Smooth muscle cell (in vitro differentiated cells): ENCODE results near the gene PLOD1. TPM values are rescaled to one million over a fixed set of nuclear protein-coding genes. Genes with fewer than 3 reads are reported as not detected.

Experiments used
- DNase-seq: peaks from one replicate; lab custom pipeline; 2025; ENCODE audit not compliant: unreplicated experiment; lab: John Stamatoyannopoulos, UW
- H2AFZ ChIP-seq: fragments of 200-600 bp; sonication (generic); 2 replicates; pipeline ENCODE4 v1.6.0; 2016; ENCODE audit warnings: antibody characterized with exemption, low read depth, mild to moderate bottlenecking
- H3F3A ChIP-seq: fragments of 200-600 bp; sonication (generic); 2 replicates; pipeline ENCODE4 v1.6.0; 2017; ENCODE audit warnings: antibody characterized with exemption, low read depth
- H3K27ac ChIP-seq: fragments of 200-600 bp; sonication (generic); 2 replicates; pipeline ENCODE4 v1.5.1; 2016; ENCODE audit warnings: low read depth, mild to moderate bottlenecking
- H3K27me3 ChIP-seq: fragments of 200-600 bp; sonication (generic); 2 replicates; pipeline ENCODE4 v1.6.1; 2016; ENCODE audit warnings: low read depth, mild to moderate bottlenecking
- H3K36me3 ChIP-seq: fragments of 200-600 bp; sonication (generic); 2 replicates; pipeline ENCODE4 v1.5.1; 2016; ENCODE audit warnings: low read depth
- H3K4me1 ChIP-seq: fragments of 200-600 bp; sonication (generic); 2 replicates; pipeline ENCODE4 v1.5.1; 2016; ENCODE audit warnings: low read depth
- H3K4me2 ChIP-seq: fragments of 200-600 bp; sonication (generic); 2 replicates; pipeline ENCODE4 v1.6.0; 2016; ENCODE audit warnings: mild to moderate bottlenecking
- H3K4me3 ChIP-seq: fragments of 200-600 bp; sonication (generic); 2 replicates; pipeline ENCODE4 v1.5.1; 2016; ENCODE audit warnings: mild to moderate bottlenecking
- H3K79me2 ChIP-seq: fragments of 200-600 bp; sonication (generic); 2 replicates; pipeline ENCODE4 v1.6.0; 2016; ENCODE audit warnings: low read depth, mild to moderate bottlenecking
- H3K9ac ChIP-seq: fragments of 200-600 bp; sonication (generic); 2 replicates; pipeline ENCODE4 v1.6.0; 2016; ENCODE audit warnings: low read depth
- H3K9me3 ChIP-seq: fragments of 200-600 bp; sonication (generic); replicated peaks from 2 replicates; pipeline ENCODE4 v1.5.1; 2016; ENCODE audit warnings: low read depth
- H4K20me1 ChIP-seq: fragments of 200-600 bp; sonication (generic); 2 replicates; pipeline ENCODE4 v1.6.0; 2016; ENCODE audit warnings: low read depth
- WGBS: methylation state at CpG from one replicate; pipeline ENCODE4 v1.1.7; 2016; ENCODE audit warnings: low lambda C conversion rate; 5-methylcytosine and 5-hydroxymethylcytosine counted together
- polyA plus RNA-seq: library from polyadenylated mRNA; unstranded; fragments of >200 nt; fragmentation: Nextera tagmentation; extraction: Ambion mirVana; gene quantifications from 2 replicates; pipeline ENCODE4 v1.2.1, GENCODE V29; 2016
- total RNA-seq: library from RNA; depleted of rRNA; stranded (reverse); fragments of >200 nt; gene quantifications from 2 replicates; pipeline ENCODE4 v1.2.3, GENCODE V29; 2014
- TF ChIP-seq, protein P1 (sequence below): fragments of 200-600 bp; sonication (generic); IDR thresholded peaks from 2 replicates; pipeline ENCODE4 v1.5.1; 2017; ENCODE audit warnings: borderline replicate concordance, mild to moderate bottlenecking, antibody characterized with exemption; ENCODE audit not compliant: insufficient read depth, poor library complexity, severe bottlenecking

The PLOD1 gene
- total and polyA plus RNA-seq, 2 experiments from 2014 or later = 292 to 559 TPM

DNA sequence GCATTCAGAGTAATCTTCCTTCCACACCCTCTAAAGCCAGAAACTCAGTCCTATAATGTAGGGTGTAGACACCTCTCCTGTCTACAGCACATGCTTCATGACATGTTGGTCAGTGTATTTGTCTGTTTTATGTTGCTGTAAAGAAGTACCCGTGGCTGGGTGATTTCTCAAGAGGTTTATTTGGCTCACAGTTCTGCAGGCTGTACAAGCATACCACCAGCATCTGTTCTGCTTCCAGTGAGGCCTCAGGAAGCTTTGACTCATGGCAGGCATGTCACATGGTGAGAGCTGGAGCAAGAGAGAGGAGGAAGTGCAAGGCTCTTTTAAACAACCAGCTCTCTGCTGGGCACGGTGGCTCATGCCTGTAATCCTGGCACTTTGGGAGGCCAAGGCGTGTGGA, 12.1 kb downstream of the PLOD1 start:
- Histone ChIP-seq H3F3A (peaks cover 5% of the 10 kb centered on the region), H3K36me3 (peaks cover 11% of the 10 kb centered on the region), H3K4me2 (no peak overlapping the region), H3K9ac (no peak overlapping the region), H3K27me3 (no peaks in the 10 kb centered on the region), H3K27ac (no peak overlapping the region), H4K20me1 (peaks cover 29% of the 10 kb centered on the region), H3K9me3 (no peaks in the 10 kb centered on the region), H3K79me2 (peaks cover 7% of the 10 kb centered on the region), H3K4me3 (no peak overlapping the region), H3K4me1 (no peaks in the 10 kb centered on the region), H2AFZ (no peak overlapping the region)
- DNase-seq = no peak
- TF ChIP-seq, protein P1, sequence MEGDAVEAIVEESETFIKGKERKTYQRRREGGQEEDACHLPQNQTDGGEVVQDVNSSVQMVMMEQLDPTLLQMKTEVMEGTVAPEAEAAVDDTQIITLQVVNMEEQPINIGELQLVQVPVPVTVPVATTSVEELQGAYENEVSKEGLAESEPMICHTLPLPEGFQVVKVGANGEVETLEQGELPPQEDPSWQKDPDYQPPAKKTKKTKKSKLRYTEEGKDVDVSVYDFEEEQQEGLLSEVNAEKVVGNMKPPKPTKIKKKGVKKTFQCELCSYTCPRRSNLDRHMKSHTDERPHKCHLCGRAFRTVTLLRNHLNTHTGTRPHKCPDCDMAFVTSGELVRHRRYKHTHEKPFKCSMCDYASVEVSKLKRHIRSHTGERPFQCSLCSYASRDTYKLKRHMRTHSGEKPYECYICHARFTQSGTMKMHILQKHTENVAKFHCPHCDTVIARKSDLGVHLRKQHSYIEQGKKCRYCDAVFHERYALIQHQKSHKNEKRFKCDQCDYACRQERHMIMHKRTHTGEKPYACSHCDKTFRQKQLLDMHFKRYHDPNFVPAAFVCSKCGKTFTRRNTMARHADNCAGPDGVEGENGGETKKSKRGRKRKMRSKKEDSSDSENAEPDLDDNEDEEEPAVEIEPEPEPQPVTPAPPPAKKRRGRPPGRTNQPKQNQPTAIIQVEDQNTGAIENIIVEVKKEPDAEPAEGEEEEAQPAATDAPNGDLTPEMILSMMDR = no peak
- WGBS = 98% methylated on average over 3 of the region's 3 CpGs

DNA sequence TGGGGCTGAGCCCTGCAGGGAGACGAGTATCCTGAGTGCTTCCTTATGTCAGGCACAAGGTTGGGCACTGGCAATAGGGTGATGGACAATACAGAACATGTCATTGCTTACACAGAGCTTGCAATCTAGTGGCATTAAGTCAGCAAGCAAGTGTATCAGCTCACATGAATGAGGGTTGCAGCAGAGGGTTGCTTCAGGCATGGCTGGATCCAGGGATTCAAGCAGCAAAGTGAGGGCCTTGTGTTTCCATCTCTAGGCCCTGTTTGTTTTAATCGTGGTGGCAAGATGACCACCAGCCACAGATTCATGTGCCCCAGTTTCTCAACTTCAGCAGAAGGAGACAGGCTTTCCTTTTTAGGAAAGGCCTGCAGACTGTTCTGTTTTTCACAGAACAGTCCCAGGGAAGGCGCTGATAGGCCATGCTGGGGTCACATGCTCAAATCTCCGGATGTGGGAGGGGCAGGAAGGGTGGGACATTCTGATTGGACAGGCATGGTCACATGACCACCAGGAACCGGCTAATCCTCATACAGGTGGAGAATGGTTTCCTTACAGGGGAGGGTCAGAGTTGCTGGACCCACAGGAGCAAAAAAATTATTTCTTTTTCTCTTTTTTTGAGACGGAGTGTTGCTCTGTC, 14.4 kb downstream of the PLOD1 start:
- H3K9me3 ChIP-seq = no peaks in the 10 kb centered on the region
- H3K27me3 ChIP-seq = no peaks in the 10 kb centered on the region
- peaks cover 11% of the 10 kb centered on the region for H3K36me3 ChIP-seq
- peaks cover 6% of the 10 kb centered on the region for H4K20me1 ChIP-seq
- H3K4me1 ChIP-seq = no peaks in the 10 kb centered on the region
- H2AFZ ChIP-seq = no peak overlapping the region
- WGBS = 96% methylated on average over 6 of the region's 6 CpGs
- H3K9ac ChIP-seq = no peak overlapping the region
- H3K27ac ChIP-seq = no peak overlapping the region
- H3F3A ChIP-seq = no peaks in the 10 kb centered on the region
- H3K79me2 ChIP-seq = no peaks in the 10 kb centered on the region
- no peak overlapping the region for H3K4me2 ChIP-seq
- DNase-seq = no peak
- TF ChIP-seq, protein P1 = no peak
- no peak overlapping the region for H3K4me3 ChIP-seq

GRCh38 chr1:11951901-11952300, 17.4 kb downstream of the PLOD1 start:
- Histone ChIP-seq H3F3A (no peaks in the 10 kb centered on the region), H3K27ac (no peak overlapping the region), H3K4me3 (no peak overlapping the region), H2AFZ (no peak overlapping the region), H3K36me3 (peaks cover 11% of the 10 kb centered on the region), H3K27me3 (no peaks in the 10 kb centered on the region), H3K79me2 (no peaks in the 10 kb centered on the region), H4K20me1 (no peaks in the 10 kb centered on the region), H3K4me1 (no peaks in the 10 kb centered on the region), H3K4me2 (no peak overlapping the region), H3K9me3 (no peaks in the 10 kb centered on the region), H3K9ac (no peak overlapping the region)
- TF ChIP-seq, protein P1 = no peak
- no peak for DNase-seq
- 93% methylated on average over 2 of the region's 2 CpGs for WGBS
